Lower leg skin (tissue), 4 donors: Measurements from ENCODE around the gene ASZ1. TPM values are rescaled to one million over a fixed set of nuclear protein-coding genes. Genes with fewer than 3 reads are reported as not detected.

Experiments used
- DNase-seq, 2 donors: peaks; one replicate each; pipeline ENCODE4 v3.0.0-alpha.2; 2019; ENCODE audit warnings: low spot score in 2 of 2
- H3K4me3 ChIP-seq: fragments of 200-600 bp; sonication (generic); 2 replicates; pipeline ENCODE4 v1.5.1; 2017; ENCODE audit warnings: mild to moderate bottlenecking, low read depth; ENCODE audit not compliant: poor library complexity, severe bottlenecking
- POLR2A ChIP-seq, 2 donors: fragments of 450-650 bp; IDR thresholded peaks; one replicate each; pipeline ENCODE4 v1.6.1; 2016 to 2017; ENCODE audit warnings: antibody characterized with exemption in 2 of 2, mild to moderate bottlenecking in 1 of 2, moderate library complexity in 1 of 2
- WGBS, 2 donors: methylation state at CpG; one replicate each; pipeline ENCODE4 v1.1.5; 2018; 5-methylcytosine and 5-hydroxymethylcytosine counted together
- intact Hi-C: fragments of 100-400 bp; cut with DNase I; formaldehyde crosslinking; loops from one replicate; pipeline ENCODE4 v1.15.0; 2023; ENCODE audit warnings: low total_unique reads
- total RNA-seq, 4 donors: library from RNA; depleted of rRNA; stranded (reverse); fragments of >200 nt; gene quantifications; one replicate each; pipeline ENCODE4 v1.1.0, GENCODE V29; 2016
- TF ChIP-seq, protein P1 (sequence below), 3 donors: fragments of 450-650 bp; IDR thresholded peaks; one replicate each; pipeline ENCODE4 v1.5.1; 2016; ENCODE audit warnings: antibody characterized with exemption in 3 of 3, mild to moderate bottlenecking in 3 of 3, moderate library complexity in 2 of 3

Gene ASZ1
- total RNA-seq, 4 donors from 2014 or later: not detected

DNA sequence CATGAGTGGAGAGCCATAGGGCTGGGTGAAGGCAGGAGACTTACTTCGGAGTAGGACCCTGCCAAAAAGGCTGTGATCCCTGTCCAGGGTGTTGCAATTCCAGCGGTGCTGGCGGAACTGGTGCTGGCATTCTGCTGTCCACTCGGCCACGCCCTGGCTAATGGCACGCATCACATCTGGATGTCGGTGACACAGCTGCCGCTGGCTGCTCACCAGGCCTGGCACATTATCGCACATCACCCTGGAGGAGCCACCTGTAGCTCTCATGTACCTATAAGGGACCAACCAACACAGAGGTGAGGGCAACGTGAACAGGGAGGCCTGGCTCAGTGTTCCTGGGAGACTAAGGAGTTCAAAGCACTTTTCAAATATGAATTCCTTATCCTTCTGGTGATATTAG is 106.8 kb downstream of the ASZ1 start:
- no peak for TF ChIP-seq POLR2A (IDR thresholded peaks at IDR 0.05)
- TF ChIP-seq, protein P1, sequence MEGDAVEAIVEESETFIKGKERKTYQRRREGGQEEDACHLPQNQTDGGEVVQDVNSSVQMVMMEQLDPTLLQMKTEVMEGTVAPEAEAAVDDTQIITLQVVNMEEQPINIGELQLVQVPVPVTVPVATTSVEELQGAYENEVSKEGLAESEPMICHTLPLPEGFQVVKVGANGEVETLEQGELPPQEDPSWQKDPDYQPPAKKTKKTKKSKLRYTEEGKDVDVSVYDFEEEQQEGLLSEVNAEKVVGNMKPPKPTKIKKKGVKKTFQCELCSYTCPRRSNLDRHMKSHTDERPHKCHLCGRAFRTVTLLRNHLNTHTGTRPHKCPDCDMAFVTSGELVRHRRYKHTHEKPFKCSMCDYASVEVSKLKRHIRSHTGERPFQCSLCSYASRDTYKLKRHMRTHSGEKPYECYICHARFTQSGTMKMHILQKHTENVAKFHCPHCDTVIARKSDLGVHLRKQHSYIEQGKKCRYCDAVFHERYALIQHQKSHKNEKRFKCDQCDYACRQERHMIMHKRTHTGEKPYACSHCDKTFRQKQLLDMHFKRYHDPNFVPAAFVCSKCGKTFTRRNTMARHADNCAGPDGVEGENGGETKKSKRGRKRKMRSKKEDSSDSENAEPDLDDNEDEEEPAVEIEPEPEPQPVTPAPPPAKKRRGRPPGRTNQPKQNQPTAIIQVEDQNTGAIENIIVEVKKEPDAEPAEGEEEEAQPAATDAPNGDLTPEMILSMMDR (IDR thresholded peaks at IDR 0.05): no peak
- H3K4me3 ChIP-seq: no peak overlapping the region
- WGBS, 2 donors: 68 to 90% methylated on average over 9 to 10 of the region's 10 CpGs
- intact Hi-C loops: no loop called here
- DNase-seq: no peak

DNA sequence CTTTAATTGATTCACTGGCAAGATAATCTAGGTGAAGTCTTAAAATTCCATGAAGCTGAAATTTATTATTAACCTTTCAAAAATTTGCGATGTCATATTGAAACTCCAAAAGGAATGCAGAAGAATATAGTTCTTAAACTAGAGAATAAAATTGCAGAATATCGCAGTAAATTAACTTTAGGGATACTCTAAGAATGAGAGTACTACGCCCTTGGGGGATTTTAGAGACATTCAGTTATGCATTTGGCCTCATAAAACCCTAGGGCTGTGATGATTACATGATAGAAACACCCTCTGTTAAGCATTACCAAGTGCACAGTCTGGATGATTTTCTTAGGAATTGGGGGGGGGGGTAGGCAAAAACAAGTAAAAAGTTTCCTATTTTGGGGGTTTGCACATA is 108.1 kb downstream of the ASZ1 start:
- no peak for TF ChIP-seq POLR2A (IDR thresholded peaks at IDR 0.05)
- TF ChIP-seq, protein P1 (IDR thresholded peaks at IDR 0.05): no peak
- WGBS, 2 donors: 72 to 78% methylated on average over 3 of the region's 3 CpGs
- no peak for DNase-seq
- H3K4me3 ChIP-seq: no peak overlapping the region
- intact Hi-C loops: no loop called here

DNA sequence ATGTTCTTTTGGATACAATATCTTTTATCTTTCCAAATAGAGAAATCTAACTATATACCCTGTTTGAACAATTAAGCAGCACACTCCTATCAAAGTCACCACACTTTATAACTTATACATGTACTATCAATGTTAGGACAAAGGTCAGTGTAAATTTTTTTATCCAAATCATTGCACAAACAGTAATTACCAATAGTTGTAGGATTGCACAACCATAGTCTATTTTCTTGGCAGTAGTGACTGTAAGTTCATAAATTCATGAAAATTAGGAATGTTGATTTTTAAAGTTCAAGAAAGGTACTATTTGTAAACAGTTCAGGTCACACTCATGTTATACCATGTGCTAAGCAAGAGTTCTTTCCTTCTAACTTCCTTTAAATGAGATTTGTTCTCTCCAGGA is 113.7 kb downstream of the ASZ1 start:
- DNase-seq: no peak
- TF ChIP-seq, protein P1 (IDR thresholded peaks at IDR 0.05): no peak
- TF ChIP-seq POLR2A (IDR thresholded peaks at IDR 0.05): no peak
- intact Hi-C loops: no loop called here
- H3K4me3 ChIP-seq: no peak overlapping the region

Other genes starting within 250 kb of the ASZ1 start
- 1 to 10 TPM in 2 of 4 donors, under 1 TPM in 2; 0.69 to 1.5 (median 1.1) TPM for gene WNT2, start 104.4 kb downstream of the ASZ1 start, total RNA-seq
- gene CFTR, start 52.5 kb upstream of the ASZ1 start, total RNA-seq: 10 to 100 TPM in 1 of 4 donors, 1 to 10 TPM in 2, under 1 TPM in 1; 0.80 to 11.7 (median 5.0) TPM